HG03097 (cell line): ENCODE results near the gene YWHAH.

Experiments used
- ATAC-seq: cut with Tn5 transposase; IDR thresholded peaks from one replicate; pipeline ENCODE4 v1.9.1; 2021; ENCODE audit not compliant: unreplicated experiment, low FRiP score

The YWHAH gene

GRCh38 chr22:31943978-31944699 lies at the start of gene YWHAH:
TSS of gene YWHAH (plus strand) at chr22:31944535. CDS start at chr22:31944734, 199 bp downstream.
- peak; percentile 72 for ATAC-seq

GRCh38 chr22:31895411-31896123 lies 48.8 kb upstream of the YWHAH start:
- ATAC-seq: no peak

DNA sequence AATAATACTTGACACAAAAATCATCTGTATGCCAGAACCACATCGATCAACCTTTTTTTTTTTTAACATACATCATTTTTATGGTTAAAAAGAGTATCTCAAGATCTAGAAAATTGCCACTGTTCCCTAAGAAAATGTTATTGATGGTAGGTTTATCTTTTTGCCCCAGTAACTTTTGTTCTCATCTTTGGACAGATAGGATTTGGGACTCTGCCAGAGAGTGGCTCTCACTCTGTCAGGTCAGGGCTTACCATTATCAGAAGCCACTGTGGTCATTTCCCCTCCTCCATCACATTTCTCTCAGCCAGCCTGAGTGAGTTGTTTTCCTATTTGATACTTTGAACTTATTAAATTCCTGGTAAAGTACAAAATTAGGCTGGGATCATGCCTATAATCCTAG lies 47.9 kb upstream of the YWHAH start:
- no peak for ATAC-seq

- no peak for ATAC-seq
These were observed 46.2 kb upstream of the YWHAH start for GRCh38 chr22:31897842-31898805.

DNA sequence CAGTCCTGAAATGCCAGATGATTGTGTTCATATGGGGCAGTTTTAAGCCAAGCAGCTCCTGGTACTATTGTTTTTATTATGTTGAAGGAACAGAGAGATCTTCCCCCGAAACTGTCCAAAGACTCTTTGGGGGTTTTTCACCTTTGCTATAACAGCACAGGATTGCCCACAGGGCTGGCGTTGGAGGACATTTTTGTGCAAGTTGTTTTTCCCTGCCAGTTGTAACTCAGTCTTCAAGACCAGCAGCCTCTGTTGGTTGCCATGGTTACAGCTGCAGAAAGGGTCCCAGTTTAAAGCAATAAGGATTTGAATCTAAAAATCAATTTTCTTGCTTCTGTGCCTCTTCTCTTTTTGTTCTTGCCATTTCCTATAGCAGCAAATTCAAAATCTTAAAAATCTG lies 45.4 kb upstream of the YWHAH start:
- no peak for ATAC-seq

DNA sequence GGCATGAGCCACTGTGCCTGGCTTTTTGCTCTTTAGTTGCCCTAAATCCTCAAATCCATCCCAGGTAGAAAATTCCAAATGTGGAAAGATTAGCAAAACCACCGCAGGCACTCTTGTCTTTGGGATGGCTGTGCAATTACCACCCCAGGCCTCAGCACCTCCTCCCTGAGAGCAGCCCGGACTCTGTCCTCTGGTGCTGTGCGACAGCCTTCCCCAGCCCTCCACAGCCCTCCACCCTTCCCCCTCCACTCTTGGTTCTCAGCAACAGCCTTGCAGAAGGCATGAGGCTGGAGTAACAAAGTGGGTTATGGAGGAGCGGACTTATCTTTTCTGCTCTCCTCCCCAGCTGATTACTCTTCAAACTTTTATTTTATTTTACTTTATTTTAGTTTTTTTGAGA lies 44.7 kb upstream of the YWHAH start:
- no peak for ATAC-seq

DNA sequence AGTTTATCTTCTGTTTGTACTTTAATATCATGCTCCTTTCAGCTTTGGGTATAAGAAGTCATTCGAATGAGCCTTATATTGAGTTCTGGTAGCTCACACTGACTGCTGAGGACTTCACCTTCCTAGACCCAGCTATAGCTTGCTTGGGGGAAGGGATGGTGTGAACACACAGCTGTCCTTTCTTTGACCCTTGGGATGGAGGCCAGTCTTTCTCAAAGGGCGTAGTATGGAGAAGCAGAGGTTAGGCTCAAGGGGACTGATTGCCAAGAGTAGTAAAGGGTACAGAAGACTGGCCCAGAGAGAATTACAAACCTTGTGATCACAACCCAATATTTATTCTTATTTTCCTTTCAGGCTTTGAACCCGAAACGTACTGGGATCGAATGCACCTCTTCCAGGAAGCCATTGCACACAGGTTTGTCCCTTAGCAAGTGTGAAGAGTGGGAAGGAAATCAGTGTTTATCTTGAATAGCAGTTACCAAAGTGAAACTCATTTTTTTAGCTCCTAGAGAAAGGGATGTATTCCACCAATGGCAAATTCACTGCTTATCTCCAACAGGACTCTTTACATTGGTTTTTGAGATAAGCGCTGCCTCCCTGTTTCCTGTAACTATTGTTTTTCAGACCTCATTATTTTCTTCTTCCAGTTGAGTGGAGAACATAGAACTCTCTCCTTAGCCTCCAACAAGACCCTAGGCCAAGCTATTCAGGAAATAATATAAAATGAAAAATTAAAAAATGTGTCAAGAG lies 42.8 kb upstream of the YWHAH start:
- no peak for ATAC-seq

- ATAC-seq: no peak
These were observed 39.7 kb upstream of the YWHAH start for GRCh38 chr22:31904651-31905050.

GRCh38 chr22:31905356-31905755 lies 39.0 kb upstream of the YWHAH start:
- no peak for ATAC-seq

DNA sequence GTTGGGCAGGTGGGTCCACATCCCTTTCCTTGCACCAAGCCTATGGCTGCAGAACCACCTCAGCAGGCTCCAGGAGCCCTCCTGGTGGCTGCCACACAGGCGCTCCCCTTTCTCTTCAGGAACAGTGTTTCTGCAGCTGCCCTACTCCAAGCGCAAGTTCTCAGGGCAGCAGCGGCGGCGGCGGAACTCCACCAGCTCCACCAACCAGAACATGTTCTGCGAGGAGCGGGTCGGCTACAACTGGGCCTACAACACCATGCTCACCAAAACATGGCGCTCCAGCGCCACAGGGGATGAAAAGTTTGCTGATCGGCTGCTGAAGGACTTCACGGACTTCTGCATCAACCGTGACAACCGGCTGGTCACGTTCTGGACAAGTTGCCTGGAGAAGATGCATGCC lies 38.2 kb upstream of the YWHAH start:
- no peak for ATAC-seq

GRCh38 chr22:31906569-31906968 lies 37.8 kb upstream of the YWHAH start:
- ATAC-seq: no peak

- no peak for ATAC-seq
These were observed 34.4 kb upstream of the YWHAH start for GRCh38 chr22:31909977-31910376.

- ATAC-seq: no peak
These were observed 32.5 kb upstream of the YWHAH start for GRCh38 chr22:31911565-31912406.

DNA sequence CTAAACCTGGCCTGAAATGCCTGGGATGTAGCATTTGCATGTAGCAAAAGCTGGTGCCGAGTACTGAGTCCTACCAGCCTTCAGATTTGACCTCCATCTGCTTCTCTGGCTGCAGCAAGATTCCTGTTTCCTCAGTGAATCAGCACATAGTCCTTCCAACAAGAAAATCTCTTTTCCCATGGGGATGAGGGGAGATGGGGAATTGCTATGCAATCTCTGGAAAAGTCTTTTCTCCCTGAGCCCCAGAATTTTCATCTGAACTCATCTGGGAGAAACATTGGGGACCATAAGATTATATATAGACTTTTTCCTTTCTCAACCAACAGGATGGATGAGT lies 32.0 kb upstream of the YWHAH start:
- no peak for ATAC-seq

DNA sequence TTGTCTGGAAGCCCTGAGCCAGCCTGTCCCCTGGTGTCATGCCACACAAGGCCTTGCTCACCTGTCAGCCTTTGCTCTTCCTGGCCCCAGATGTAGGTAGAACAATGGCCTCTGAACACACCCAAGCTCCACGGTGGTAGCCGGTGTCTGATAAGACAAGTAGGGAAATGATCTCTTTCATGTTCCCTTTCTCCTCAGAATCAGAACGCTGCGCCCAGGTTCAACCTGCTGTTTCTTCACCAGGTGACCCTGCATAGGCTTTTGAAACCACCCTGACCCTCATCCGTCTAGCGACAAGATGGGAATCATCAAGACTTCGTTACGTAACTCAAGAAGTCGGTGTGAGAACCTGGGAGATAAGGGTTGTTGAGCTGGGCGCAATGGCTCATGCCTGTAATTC lies 28.7 kb upstream of the YWHAH start:
- no peak for ATAC-seq

DNA sequence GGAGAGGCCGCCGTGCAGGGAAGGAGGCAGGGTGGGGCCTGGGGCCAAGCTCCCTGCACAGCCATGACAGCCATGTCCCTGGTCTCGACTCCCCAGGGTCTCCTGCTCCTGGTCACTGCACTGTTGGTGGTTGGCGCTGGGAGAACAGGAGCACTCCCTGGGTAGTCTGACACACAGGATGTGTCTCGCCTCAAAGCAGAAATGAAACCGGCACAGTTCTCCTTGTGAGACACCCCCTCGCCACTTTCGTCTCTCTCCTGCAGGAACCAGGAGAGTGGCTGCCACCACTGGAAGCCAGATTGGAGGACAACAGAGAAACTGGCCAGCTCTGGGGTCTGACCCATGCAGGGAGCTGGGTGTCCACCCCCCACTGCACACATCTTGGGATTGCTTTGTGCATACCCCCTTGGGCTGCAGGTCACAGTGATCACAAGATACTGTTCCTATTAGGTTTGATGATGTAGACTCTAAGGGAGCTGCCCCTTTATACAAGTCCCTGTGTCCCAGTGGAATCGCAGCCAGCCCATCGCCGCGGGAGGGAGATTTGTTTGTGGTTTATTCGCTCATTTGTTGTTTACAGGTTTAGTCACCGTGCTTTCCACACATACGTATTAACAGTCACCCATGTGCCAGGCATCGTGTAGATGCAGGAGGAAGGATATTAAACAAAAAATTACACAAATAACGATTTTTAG lies 27.0 kb upstream of the YWHAH start:
- peak; percentile 57 for ATAC-seq

DNA sequence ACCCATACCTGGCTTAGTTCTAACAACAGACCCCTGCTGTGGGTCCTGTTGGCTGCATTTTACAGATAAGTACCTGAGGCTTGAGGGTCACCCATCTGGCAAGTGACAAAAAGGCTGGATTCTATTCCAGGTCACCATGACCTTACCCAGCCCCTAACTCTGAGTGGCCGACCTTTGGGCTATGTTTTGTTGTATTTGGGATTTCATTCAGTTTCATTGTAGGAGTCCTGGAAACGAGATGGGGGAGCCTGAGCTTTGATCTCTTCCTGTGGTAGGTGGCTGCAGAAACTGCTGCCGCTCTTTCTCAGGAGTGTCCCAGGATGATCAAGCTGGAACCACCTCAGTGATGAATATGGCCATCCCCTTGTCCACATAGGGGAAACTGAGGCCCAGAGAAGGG lies 24.6 kb upstream of the YWHAH start:
- ATAC-seq: no peak

GRCh38 chr22:31920306-31920705 lies 24.0 kb upstream of the YWHAH start:
- no peak for ATAC-seq

DNA sequence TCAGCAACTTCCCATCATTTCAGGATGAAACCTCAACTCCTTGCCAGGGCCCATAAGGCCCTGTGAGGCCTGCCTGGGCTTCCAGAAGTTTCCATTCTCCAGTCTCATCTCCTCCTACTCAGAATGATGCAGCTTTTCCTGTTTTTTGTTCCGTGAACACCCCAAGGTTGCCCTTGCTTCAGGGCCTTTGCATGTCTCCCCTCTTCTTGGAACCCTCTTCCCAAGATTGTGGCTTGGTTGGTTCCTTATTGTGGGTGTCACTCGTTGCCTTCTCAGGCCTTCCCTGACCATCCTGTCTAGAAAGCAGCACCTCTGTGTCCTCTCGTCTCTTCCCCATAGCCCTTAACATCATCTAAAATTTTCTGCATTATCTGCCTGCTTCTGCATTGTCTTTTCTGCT lies 23.2 kb upstream of the YWHAH start:
- ATAC-seq: no peak
